OCI-LY7 (cell line): Measurements from ENCODE around the gene BHLHE41.

Source experiments
- CTCF ChIP-seq: fragments of 200-600 bp; sonication (generic); conservative IDR thresholded peaks from 2 replicates; pipeline ENCODE4 v1.5.1; 2014; ENCODE audit warnings: mild to moderate bottlenecking, antibody characterized with exemption, low read length, moderate library complexity, mixed read lengths
- EZH2phosphoT487 ChIP-seq: fragments of 200-600 bp; sonication (generic); IDR thresholded peaks from 2 replicates; pipeline ENCODE4 v1.6.1; 2018; ENCODE audit warnings: low read depth, borderline replicate concordance, mild to moderate bottlenecking, mixed run types, antibody characterized with exemption, low read length, moderate library complexity, mixed read lengths

GRCh38 chr12:26128168-26128567 lies 3.3 kb upstream of the BHLHE41 start:
- no peak for TF ChIP-seq CTCF
- TF ChIP-seq EZH2phosphoT487: no peak
